Occipital lobe (tissue), 2 donors: Measurements from ENCODE around the gene PPP3CA. TPM values are rescaled to one million over a fixed set of nuclear protein-coding genes. Genes with fewer than 3 reads are reported as not detected.

Experiments used
- DNase-seq: peaks from one replicate; lab custom pipeline; 2025; lab: John Stamatoyannopoulos, UW
- total RNA-seq: library from RNA; depleted of rRNA; stranded (reverse); fragments of >200 nt; gene quantifications from one replicate; pipeline ENCODE4 v1.2.3, GENCODE V29; 2014

PPP3CA gene
- total RNA-seq, 1 donor from 2014 or later: 159 TPM

GRCh38 chr4:101332424-101332823 is 14.9 kb downstream of the PPP3CA start:
- DNase-seq: no peak

DNA sequence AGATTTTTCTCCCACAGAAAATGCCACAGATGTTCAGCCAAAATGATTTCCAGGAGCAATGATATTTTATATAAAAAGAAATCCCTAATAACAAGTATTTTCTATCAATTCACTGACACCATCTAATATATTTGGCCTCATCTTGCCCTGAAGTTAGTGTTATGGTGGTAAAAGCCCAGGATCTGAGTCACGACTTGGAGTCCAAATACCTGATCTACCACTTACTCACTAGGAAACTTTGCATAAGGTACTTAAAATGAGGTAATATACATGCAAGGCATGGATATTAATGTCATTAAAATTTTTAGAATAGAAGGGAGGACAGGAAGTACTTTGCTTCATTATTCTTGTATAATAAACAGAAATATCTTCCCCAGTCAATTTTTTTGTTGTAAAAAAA is 16.3 kb downstream of the PPP3CA start:
- no peak for DNase-seq

DNA sequence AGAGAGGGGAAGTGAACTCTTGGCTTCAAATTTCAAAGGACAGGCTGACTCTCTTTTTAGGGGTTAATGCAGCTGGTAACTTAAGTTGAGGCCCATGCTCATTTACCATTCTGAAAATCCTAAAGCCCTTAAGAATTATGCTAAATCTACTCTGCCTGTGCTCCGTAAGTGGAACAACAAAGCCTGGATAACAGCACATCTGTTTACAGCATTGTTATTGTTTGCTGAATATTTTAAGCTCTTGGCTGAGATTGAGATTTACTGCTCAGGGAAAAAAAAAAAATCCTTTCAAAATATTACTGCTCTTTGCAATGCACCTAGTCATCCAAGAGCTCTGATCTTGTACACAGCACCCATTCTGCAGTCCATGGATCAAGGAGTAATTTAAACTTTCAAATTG is 17.7 kb downstream of the PPP3CA start:
- DNase-seq: no peak

DNA sequence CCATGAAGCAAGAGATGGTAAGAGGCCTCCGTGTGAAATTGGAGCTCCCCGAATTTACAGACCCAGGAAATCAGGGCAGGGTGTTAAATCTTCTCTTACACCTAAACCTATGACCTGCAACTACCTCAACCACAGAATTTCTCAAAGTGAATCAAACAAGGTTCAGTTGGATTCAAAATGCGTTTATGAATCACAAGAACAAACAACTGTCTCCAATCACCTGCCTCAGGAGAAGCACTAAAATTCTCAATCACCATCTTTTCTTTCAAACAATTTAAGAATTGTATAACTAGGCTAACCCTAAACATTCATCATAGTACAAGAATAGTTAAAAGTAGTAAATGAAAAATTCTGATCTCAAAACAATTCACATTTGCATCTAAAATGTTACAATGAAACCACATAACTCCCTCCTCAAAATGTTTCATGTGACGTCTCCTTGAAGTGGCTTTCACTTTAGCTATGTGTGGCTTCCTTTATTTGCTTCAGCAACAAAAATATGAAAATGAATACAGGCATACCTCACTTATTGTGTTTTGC is 19.2 kb downstream of the PPP3CA start:
- no peak for DNase-seq

GRCh38 chr4:101326576-101326975 is 20.8 kb downstream of the PPP3CA start:
- DNase-seq: no peak

DNA sequence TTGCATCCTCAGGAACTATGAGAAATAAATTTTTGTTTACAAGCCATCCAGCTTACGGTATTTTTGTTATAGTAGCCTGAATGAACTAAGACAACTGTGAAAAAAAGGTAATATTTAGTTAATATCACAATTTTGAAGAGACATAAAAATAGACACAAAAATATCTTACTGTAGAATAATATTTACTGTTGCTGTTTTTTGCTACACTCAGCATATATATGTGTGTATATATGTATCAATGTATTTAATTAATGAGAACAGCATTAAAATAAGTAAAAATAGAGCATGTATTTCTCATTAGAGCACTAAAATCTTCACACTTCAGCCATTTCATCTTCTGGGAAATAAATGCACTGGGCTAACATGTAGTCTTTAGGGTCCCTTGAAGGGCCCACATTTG is 24.6 kb downstream of the PPP3CA start:
- DNase-seq: no peak

GRCh38 chr4:101321481-101322042 is 25.8 kb downstream of the PPP3CA start:
- DNase-seq: no peak

DNA sequence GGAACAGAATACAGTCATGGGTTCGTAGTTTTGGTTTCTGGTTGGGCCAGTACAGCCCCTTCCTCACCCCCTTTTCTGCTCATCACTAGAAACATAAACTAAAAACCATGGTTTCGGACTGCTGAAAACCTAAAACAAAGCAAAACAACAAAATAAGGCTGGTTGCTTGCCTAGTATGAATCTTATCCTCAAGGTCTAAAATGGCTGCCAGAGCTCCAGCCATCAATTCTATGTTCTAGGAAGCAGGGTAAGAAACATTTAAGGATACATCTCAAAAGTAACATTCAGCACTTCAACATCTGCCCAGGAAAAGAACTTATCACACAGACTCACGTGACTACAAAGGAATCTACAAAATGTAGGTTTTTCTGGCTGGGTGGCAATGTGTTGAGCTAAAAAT is 31.5 kb downstream of the PPP3CA start:
- no peak for DNase-seq

DNA sequence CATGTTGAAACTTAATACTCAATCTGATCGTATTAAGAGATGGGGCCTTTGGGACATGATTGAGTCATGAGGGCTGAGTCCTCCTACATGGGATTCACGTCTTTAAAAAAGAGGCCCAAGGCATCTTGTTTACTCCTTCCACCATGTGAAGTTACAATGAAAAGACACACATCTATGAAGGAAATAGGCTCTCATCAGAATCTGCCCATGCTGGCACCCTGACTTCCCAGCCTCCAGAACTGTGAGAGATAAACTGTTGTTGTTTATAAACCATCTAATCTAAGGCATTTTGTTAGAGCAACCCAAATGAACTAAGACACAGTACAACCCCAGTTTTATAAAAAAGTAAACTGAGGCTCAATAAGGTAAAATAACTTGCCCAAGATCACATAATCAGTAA is 32.3 kb downstream of the PPP3CA start:
- DNase-seq: no peak

DNA sequence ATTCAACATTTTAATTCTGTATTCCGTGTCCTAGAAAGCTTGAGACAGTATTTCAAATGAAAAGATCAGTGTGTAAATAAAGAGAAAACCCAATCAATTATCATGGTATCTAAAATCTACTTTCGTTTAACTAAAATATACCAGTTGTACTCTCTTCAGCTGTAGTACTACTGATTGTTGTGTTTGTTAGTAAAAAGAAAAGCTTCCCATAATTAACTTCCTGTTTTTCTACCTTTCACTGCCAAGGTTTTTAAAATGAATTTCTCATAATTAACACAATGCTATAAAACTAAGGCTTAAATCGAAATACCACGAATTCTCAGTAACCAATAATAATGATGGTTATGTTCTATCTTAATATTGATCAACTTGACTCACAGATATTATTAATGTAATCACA is 37.4 kb downstream of the PPP3CA start:
- DNase-seq: no peak

DNA sequence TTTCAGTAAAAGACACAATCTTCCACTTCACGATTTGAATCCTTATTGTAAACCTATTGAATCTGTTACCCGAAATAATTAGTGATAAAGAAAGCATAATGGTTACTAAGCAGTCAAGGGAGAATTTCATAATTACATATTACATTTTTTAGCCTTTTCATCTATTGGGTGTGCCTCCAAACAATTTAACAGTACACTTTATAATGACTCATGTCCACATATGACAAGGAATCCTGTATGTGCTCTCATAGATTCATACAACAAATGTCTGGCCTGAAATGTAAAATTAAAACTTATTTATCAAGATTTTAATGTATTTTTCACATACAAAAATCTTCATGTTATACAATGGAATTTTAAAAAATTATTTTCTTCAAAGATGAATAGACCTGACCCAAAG is 39.4 kb downstream of the PPP3CA start:
- DNase-seq: no peak

DNA sequence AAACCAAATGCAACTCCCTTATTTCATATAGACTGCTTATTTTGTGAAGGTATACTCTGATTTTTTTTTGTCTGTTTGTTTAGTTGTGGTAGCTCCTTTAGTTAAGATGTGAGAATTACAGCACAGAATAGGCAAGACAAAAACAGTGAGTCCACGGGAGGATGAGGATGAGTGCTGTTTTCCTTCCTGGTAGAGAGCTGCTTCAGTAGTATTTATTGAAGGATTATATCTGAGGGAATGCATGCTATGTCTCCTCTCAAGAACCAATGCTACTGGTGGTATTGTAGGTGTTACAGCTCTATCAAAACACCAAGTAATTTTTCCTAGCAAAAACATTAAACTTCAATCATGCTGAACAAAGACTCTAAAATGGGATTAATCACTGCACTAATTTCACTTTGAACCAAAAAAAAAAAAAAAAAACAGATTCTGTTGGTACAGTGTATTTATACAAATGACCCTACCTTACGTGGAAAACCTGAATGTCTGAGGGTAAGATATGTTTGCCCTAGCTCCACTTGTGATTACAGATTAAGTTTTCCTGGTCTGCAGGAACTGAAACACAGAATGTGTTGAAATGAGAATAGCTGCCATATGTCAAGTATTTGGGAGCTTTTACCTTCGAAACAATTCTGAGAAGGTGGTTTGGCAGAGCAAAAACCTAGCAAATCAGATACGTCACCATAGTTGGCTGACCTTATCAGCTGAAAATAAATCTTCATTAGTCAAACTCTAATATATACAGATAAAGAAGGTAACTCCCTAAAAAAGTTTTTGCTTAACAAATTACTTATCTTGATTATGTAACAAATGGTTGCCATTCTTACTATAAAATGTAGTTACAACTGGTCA is 40.3 kb downstream of the PPP3CA start:
- DNase-seq: no peak

DNA sequence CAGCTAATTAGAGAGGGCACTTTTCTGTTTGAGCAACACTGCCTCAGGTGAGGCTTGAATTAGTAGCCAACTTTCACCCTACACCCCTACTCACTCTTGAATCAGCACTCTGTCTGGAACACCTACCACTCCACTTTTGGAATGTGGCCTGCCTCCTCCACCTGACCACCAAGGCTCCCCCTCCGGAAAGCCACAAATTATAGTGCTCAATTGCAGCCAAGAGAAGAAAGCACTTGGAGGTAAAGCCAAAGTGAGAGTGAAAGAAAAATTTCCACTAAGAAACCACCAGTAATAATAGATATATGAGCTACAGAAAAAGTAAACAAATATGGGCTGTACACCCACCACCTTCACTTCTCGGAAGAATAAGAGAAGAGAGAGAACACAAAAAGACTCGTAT is 41.1 kb downstream of the PPP3CA start:
- DNase-seq: no peak

GRCh38 chr4:101304916-101305315 is 42.4 kb downstream of the PPP3CA start:
- no peak for DNase-seq

- DNase-seq: no peak
Measured at GRCh38 chr4:101299899-101300540, 47.3 kb downstream of the PPP3CA start.

DNA sequence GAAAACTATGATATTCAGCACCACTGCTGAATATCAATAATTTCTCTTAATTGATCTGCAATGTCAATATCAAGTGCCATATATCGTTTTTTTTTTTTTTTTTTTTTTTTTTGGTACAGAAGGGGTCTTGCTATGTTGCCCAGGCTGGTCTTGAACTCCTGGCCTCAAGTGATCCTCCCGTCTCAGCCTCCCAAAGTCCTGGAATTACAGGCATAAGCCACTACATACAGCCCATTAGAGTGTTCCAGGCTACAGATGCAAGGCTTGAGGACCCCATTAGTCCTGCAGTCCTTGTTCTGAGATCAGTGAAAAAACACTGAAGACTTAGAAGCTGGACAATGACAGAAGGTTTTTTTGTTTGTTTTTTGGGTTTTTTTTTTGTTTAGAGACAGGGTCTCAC is 48.3 kb downstream of the PPP3CA start:
- DNase-seq: no peak

GRCh38 chr4:101295691-101296090 is 51.6 kb downstream of the PPP3CA start:
- no peak for DNase-seq

- DNase-seq: no peak
Measured at GRCh38 chr4:101294597-101294996, 52.7 kb downstream of the PPP3CA start.

GRCh38 chr4:101292901-101293300 is 54.4 kb downstream of the PPP3CA start:
- DNase-seq: no peak

- DNase-seq: no peak
Measured at GRCh38 chr4:101292214-101292613, 55.1 kb downstream of the PPP3CA start.

- no peak for DNase-seq
Measured at GRCh38 chr4:101291198-101291597, 56.1 kb downstream of the PPP3CA start.

- DNase-seq: no peak
Measured at GRCh38 chr4:101290654-101291053, 56.7 kb downstream of the PPP3CA start.

DNA sequence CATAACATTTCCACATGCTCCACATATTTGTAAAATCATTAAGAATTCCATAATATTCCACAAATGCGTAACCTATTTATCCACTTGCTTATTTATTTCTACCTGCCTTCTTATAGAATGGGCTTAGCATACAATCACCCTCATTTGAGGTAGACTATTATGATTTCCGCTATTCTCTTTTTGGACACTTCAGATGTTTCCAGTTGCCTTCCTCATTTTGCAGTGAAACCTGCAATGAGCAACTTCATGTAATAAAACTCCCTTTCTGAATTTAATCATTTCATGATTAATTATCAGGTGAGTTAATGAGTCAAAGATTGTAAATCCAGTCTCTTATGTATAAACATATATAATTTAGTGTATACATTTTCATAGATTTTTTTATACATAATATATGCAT is 58.0 kb downstream of the PPP3CA start:
- no peak for DNase-seq
